ENCODE results near the gene ADK.

DNA sequence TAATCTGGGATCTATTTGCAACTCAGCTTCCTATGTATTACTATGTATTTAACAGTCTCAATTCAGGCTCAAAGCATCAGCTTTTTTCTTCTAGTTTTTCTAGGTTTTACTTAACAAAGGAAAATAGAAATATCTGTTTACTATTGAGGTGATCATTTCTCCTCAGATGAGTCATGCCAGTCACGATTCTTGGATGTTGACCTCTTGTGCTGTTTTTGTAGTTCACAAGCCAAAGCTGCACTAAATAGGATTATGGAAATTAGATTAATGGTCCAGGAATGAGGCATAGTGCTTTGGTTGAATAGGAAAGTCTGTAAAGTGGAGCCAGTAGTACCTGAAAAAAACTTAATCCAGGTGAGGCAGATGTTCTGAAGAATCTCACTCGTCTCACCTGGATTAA, 477.1 kb downstream of the ADK start:
- TF ChIP-seq, protein P1, sequence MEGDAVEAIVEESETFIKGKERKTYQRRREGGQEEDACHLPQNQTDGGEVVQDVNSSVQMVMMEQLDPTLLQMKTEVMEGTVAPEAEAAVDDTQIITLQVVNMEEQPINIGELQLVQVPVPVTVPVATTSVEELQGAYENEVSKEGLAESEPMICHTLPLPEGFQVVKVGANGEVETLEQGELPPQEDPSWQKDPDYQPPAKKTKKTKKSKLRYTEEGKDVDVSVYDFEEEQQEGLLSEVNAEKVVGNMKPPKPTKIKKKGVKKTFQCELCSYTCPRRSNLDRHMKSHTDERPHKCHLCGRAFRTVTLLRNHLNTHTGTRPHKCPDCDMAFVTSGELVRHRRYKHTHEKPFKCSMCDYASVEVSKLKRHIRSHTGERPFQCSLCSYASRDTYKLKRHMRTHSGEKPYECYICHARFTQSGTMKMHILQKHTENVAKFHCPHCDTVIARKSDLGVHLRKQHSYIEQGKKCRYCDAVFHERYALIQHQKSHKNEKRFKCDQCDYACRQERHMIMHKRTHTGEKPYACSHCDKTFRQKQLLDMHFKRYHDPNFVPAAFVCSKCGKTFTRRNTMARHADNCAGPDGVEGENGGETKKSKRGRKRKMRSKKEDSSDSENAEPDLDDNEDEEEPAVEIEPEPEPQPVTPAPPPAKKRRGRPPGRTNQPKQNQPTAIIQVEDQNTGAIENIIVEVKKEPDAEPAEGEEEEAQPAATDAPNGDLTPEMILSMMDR (IDR thresholded peaks at IDR 0.05 in 4 of 5, conservative IDR thresholded peaks at IDR 0.05 in 1 of 5): no peak
- no peak for TF ChIP-seq POLR2A (IDR thresholded peaks at IDR 0.05)
